Psoas muscle (tissue), 8 donors: ENCODE measurements around the gene HTRA2. TPM values are rescaled to one million over a fixed set of nuclear protein-coding genes. Genes with fewer than 3 reads are reported as not detected.

Experiments
- ATAC-seq, 4 donors: fragments of 200-7000 bp; cut with Tn5 transposase; one replicate each; pipeline ENCODE4 v1.9.1; 2020; ENCODE audit warnings: moderate library complexity in 3 of 4, mild to moderate bottlenecking in 2 of 4
- DNase-seq, 2 donors: peaks; one replicate each; pipeline ENCODE4 v3.0.0-alpha.2; 2020
- H3K27ac ChIP-seq: fragments of 200-600 bp; one replicate; pipeline ENCODE4 v1.8.0; 2022
- H3K27me3 ChIP-seq, 3 donors: fragments of 200-600 bp in 1 of 3; one replicate each; pipeline versions ENCODE4 v1.6.1 to v1.8.0; 2013 to 2022; ENCODE audit warnings: low read length in 2 of 3, mild to moderate bottlenecking in 2 of 3, moderate library complexity in 1 of 3; ENCODE audit not compliant: insufficient read depth in 3 of 3
- H3K36me3 ChIP-seq, 2 donors: fragments of 200-600 bp in 1 of 2; one replicate each; pipeline versions ENCODE4 v1.6.1 to v1.8.0; 2013 to 2022; ENCODE audit warnings: low read depth in 1 of 2, mild to moderate bottlenecking in 1 of 2, moderate library complexity in 1 of 2; ENCODE audit not compliant: insufficient read depth in 1 of 2
- H3K4me1 ChIP-seq: fragments of 200-600 bp; one replicate; pipeline ENCODE4 v1.8.0; 2022
- H3K4me3 ChIP-seq: fragments of 200-600 bp; one replicate; pipeline ENCODE4 v1.8.0; 2022; ENCODE audit warnings: mild to moderate bottlenecking
- H3K9me3 ChIP-seq: fragments of 200-600 bp; one replicate; pipeline ENCODE4 v1.8.0; 2022
- CTCF ChIP-seq: fragments of 200-600 bp; IDR thresholded peaks from one replicate; pipeline ENCODE4 v1.8.0; 2022; ENCODE audit warnings: antibody characterized with exemption
- WGBS, 3 donors: extraction: QIAGEN DNeasy Blood & Tissue Kit; methylation state at CpG; one replicate each; pipeline versions ENCODE4 v1.1.6 to v1.1.7; 2013; 5-methylcytosine and 5-hydroxymethylcytosine counted together
- intact Hi-C, 2 donors: fragments of 100-400 bp; cut with DNase I; formaldehyde crosslinking; loops; one replicate each; pipeline versions ENCODE4 v1.11.0 to v1.14.2; 2022
- long read RNA-seq, 2 donors: library from polyadenylated mRNA; unstranded; transcript quantifications; one replicate each; pipeline ENCODE4 v2.0.0, GENCODE V29; 2021
- polyA plus RNA-seq, 3 donors: library from polyadenylated mRNA; stranded (reverse); fragments of 200-250 nt; gene quantifications; one replicate each; pipeline ENCODE4 v1.2.3, GENCODE V29; 2013
- total RNA-seq, 4 donors: library from RNA; stranded (reverse); fragmentation: NEBNext Ultra II Directional in 2 of 4; extraction: Animal tissue kit (Norgen Biotek cat#: 25700) in 2 of 4; gene quantifications; one replicate each; pipeline versions ENCODE4 v1.2.1 to v1.2.4, GENCODE V29; 2021 to 2023
- donor health status: healthy with polysubstance abuse.
- donor health status: DM: no; HTN: no; CAD: no; lungs with moderate emphysema.
- donor health status: Bipolar disorder and iron deficiency.
- donor health status: healthy.
- donor health status: DM: yes; HTN: yes; CAD: no.
- donor health status: DM: no; HTN: no; CAD: no.
- donor health status: DM: no; HTN: no; CAD: no.
- donor health status: DM: yes; HTN: yes; CAD: no.

The HTRA2 gene
- total RNA-seq (10 to 100 TPM; 23.0 to 30.9 (median 27.2) TPM), polyA plus RNA-seq (10 to 100 TPM; 24.2 to 54.4 (median 41.8) TPM)
- long read RNA-seq, donor 1, transcript HTRA2-201 (8 exons, 2,370 nt) = major isoform, 17 of 20 reads
- long read RNA-seq, donor 1, partial matches to known transcripts = 0 of 20 reads
- long read RNA-seq, donor 1, other reads (novel, unspliced or antisense) = 2 of 20 reads
- long read RNA-seq, donor 2, transcript HTRA2-201 (8 exons, 2,370 nt) = major isoform, 34 of 35 reads
- long read RNA-seq, donor 2, partial matches to known transcripts = 0 of 35 reads
- long read RNA-seq, donor 2, other reads (novel, unspliced or antisense) = 1 of 35 reads

- peaks cover 13 to 64% of the 10 kb centered on the region in 2 donors for H3K36me3 ChIP-seq
- H3K9me3 ChIP-seq = no peaks in the 10 kb centered on the region
- intact Hi-C loops = loop anchor here (2.0 to 5.0 kb wide), 4 partner anchors 21 to 1098 kb away; partner anchors contain the start of genes CCDC142 (in 2 of the 2), TTC31 (in 2 of the 2) and INO80B (in 1 of the 2)
- ATAC-seq = peak; percentile 95 to 97 (median 96)
- no peak for TF ChIP-seq CTCF
- peak within 1 kb of the TSS; percentile 85 for H3K4me3 ChIP-seq
- H3K27ac ChIP-seq = peak within 1 kb of the TSS; percentile 93
- no peaks in the 10 kb centered on the region for H3K27me3 ChIP-seq
- WGBS, 3 donors = 0% methylated on average over 74 to 87 of the region's 87 CpGs
- peaks cover 24% of the 10 kb centered on the region for H3K4me1 ChIP-seq
- peak; percentile 99 for DNase-seq
Measured at GRCh38 chr2:74529357-74530238, at the start of gene HTRA2, which contains the start of gene AUP1. Gene HTRA2, plus strand, starts transcription at chr2:74529933. Its CDS starts 74 bp downstream, at chr2:74530007. Gene AUP1, minus strand, starts transcription at chr2:74529706. Its CDS starts 77 bp downstream, at chr2:74529629.

- ATAC-seq (no peak), DNase-seq (no peak)
- no peaks in the 10 kb centered on the region for H3K9me3 ChIP-seq
- no peak for TF ChIP-seq CTCF
- H3K27ac ChIP-seq = peak overlapping the region; percentile 91
- H3K27me3 ChIP-seq = no peaks in the 10 kb centered on the region
- 53 to 69% (median 54%) methylated on average over 3 of the region's 3 CpGs for WGBS, 3 donors
- peak overlapping the region; percentile 98 for H3K4me3 ChIP-seq
- H3K36me3 ChIP-seq = peaks cover 2 to 50% of the 10 kb centered on the region in 2 donors
- intact Hi-C loops = loop anchor here in 1 of 2 donors (5.0 kb wide), 1 partner anchor 106 kb away; no protein-coding TSS in a partner anchor
- H3K4me1 ChIP-seq = peaks cover 22% of the 10 kb centered on the region
Measured at GRCh38 chr2:74481431-74481830, 48.3 kb upstream of the HTRA2 start.

GRCh38 chr2:74481961-74482800 lies 47.6 kb upstream of the HTRA2 start:
- intact Hi-C loops = loop anchor here (2.0 to 5.0 kb wide), 3 partner anchors 27 to 105 kb away; partner anchors contain the start of genes AUP1 (in 2 of the 2), HTRA2 (in 2 of the 2) and INO80B (in 1 of the 2)
- Histone ChIP-seq H3K27me3 (no peaks in the 10 kb centered on the region), H3K4me3 (peak overlapping the region; percentile 98), H3K36me3 (peaks cover 2 to 56% of the 10 kb centered on the region in 2 donors), H3K9me3 (no peaks in the 10 kb centered on the region), H3K27ac (peak overlapping the region; percentile 91), H3K4me1 (peaks cover 22% of the 10 kb centered on the region)
- peak in 1 of 2 donors; percentile 83 for DNase-seq
- TF ChIP-seq CTCF = no peak
- peak; percentile 46 to 69 (median 55) for ATAC-seq
- WGBS, 3 donors = 1 to 2% (median 1%) methylated on average over 59 to 80 of the region's 80 CpGs
